ENCODE data around the gene ETFB. TPM values are rescaled to one million over a fixed set of nuclear protein-coding genes. Genes with fewer than 3 reads are reported as not detected.

Gene ETFB
- total and polyA plus RNA-seq, 9 of the 15 experiments (the other 6 are each of a cell fraction or from before 2014, with no cell fraction given) = 18.1 to 143 (median 96.1) TPM

GRCh38 chr19:51365211-51365964 is 800 bp downstream of the ETFB start (continued):
- TF ChIP-seq POLR2AphosphoS2 (IDR thresholded peaks at IDR 0.05; ENCODE audit: low read length) (0 out of 2 replicates have a peak, but pooled peaks have one; percentile 20), GABPB1 (CRISPR knock-in tag; IDR thresholded peaks at IDR 0.05) (peak; percentile 7), ZNF589 (CRISPR knock-in tag; IDR thresholded peaks at IDR 0.05; ENCODE audit: low read depth) (no peak), CTBP1 (IDR thresholded peaks at IDR 0.05; ENCODE audit: borderline replicate concordance) (peak; percentile 25; the same call in 1 of the 2 replicates), POLR2A (conservative IDR thresholded peaks at IDR 0.05) (peak; percentile 8; the same call in 1 of the 2 replicates), ZFX (CRISPR knock-in tag; IDR thresholded peaks at IDR 0.05) (0 out of 2 replicates have a peak, but pooled peaks have one; percentile 8), ZNF41 (CRISPR knock-in tag; conservative IDR thresholded peaks at IDR 0.05) (no peak), ZC3H4 (CRISPR knock-in tag; IDR thresholded peaks at IDR 0.05; ENCODE audit: borderline replicate concordance) (0 out of 2 replicates have a peak, but pooled peaks have one; percentile 17), SMC3 (conservative IDR thresholded peaks at IDR 0.05; ENCODE audit: insufficient read depth, low read depth, low read length) (0 out of 2 replicates have a peak, but pooled peaks have one; percentile 7), YY1 (IDR thresholded peaks at IDR 0.05; ENCODE audit: borderline replicate concordance in 1 of 3, control insufficient read depth in 1 of 3, extremely low read depth in 1 of 3, insufficient read depth in 3 of 3, insufficient read length in 1 of 3, insufficient replicate concordance in 2 of 3, low read depth in 1 of 3, low read length in 2 of 3) (peak in 1 of 3 experiments; percentile 16), KLF13 (tag; IDR thresholded peaks at IDR 0.05; ENCODE audit: borderline replicate concordance, low read depth) (0 out of 2 replicates have a peak, but pooled peaks have one; percentile 13), ZNF224 (CRISPR knock-in tag; IDR thresholded peaks at IDR 0.05) (no peak), TAF1 (IDR thresholded peaks at IDR 0.05; ENCODE audit: control insufficient read depth, extremely low read depth, insufficient read depth, low read length, severe bottlenecking) (peak; percentile 20), HMGXB4 (CRISPR knock-in tag; IDR thresholded peaks at IDR 0.05) (no peak), TBP (optimal IDR thresholded peaks at IDR 0.05; ENCODE audit: low read depth, low read length) (peak; percentile 5), HBP1 (CRISPR knock-in tag; IDR thresholded peaks at IDR 0.05) (0 out of 2 replicates have a peak, but pooled peaks have one; percentile 8), KDM5B (IDR thresholded peaks at IDR 0.05; ENCODE audit: insufficient replicate concordance, low read depth, low read length) (peak; percentile 57), ZNF592 (IDR thresholded peaks at IDR 0.05) (0 out of 2 replicates have a peak, but pooled peaks have one; percentile 57), DIDO1 (tag; IDR thresholded peaks at IDR 0.05; ENCODE audit: low read depth) (no peak)

Measured in K562 (cell line).